ENCODE measurements around the gene STOML1.

Gene STOML1

DNA sequence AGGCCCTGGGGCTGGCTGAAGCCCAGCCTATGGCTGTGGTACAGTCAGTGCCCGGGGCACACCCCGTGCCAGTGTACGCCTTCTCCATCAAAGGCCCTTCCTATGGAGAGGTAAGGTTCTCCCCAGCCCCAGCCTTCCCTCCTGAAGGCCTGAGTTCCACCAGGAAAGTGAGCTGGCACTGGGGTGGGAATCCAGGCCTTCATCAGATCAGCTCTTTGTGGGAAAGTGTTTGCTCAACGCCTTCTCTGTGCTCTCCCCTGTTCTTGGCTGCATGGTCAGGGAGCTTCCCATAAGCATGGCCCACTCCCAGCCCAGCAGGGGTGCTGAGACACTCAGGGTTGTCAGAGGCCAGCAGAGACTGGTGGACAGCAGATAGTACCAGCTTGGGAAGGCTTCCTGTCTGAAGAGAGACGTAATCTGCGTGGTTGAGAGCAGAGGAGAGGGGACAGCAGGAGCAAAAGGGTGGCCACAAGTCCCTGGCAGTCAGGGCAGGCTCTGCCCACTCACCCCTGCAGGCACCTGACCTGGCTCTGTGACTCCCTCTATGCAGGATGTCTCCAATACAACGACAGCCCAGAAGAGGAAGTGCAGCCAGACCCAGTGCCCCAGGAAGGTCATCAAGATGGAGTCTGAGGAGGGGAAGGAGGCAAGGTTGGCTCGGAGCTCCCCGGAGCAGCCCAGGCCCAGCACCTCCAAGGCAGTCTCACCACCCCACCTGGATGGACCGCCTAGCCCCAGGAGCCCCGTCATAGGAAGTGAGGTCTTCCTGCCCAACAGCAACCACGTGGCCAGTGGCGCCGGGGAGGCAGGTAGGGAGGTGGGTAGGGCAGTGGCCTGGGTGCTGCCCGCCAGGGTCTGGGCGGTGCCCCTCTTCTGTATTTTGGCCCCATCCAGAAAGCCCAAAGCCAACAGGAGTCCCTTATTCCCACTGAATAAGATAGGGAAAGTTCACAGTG, 40.8 kb upstream of the STOML1 start:
- no peak for DNase-seq
- TF ChIP-seq, protein P1, sequence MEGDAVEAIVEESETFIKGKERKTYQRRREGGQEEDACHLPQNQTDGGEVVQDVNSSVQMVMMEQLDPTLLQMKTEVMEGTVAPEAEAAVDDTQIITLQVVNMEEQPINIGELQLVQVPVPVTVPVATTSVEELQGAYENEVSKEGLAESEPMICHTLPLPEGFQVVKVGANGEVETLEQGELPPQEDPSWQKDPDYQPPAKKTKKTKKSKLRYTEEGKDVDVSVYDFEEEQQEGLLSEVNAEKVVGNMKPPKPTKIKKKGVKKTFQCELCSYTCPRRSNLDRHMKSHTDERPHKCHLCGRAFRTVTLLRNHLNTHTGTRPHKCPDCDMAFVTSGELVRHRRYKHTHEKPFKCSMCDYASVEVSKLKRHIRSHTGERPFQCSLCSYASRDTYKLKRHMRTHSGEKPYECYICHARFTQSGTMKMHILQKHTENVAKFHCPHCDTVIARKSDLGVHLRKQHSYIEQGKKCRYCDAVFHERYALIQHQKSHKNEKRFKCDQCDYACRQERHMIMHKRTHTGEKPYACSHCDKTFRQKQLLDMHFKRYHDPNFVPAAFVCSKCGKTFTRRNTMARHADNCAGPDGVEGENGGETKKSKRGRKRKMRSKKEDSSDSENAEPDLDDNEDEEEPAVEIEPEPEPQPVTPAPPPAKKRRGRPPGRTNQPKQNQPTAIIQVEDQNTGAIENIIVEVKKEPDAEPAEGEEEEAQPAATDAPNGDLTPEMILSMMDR (IDR thresholded peaks at IDR 0.05; ENCODE audit: low read depth, low read length), result no peak
- Histone ChIP-seq H3K4me1 (no peaks in the 10 kb centered on the region; the same call in 1 of the 2 replicates), H3K36me3 (no peaks in the 10 kb centered on the region; the same call in 1 of the 2 replicates), H3K4me3 (ENCODE audit: low read depth, low read length) (no peak overlapping the region), H3K9me3 (no peaks in the 10 kb centered on the region), H3K27me3 (no peaks in the 10 kb centered on the region)

DNA sequence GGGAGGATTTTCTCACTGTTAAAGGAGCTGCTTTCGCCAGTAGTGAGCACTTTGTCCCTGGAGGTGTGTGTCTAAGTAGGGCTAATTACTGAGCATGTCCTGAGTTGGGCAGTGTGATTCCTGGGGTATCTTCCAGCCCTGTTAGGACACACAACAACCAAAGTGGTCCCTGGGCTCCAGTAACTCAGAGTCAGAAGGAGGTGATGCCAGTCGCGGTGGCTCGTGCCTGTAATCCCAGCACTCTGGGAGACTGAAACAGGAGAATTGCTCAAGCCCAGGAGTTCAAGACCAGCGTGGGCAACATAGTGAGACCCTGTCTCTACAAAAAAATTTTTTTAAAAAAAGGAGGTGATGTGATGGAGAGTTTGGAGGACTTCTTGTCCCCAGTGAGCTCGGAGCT, 40.0 kb upstream of the STOML1 start:
- Histone ChIP-seq H3K4me3 (ENCODE audit: low read depth, low read length) (no peak overlapping the region), H3K9me3 (no peaks in the 10 kb centered on the region), H3K36me3 (no peaks in the 10 kb centered on the region; the same call in 1 of the 2 replicates), H3K4me1 (no peaks in the 10 kb centered on the region; the same call in 1 of the 2 replicates), H3K27me3 (no peaks in the 10 kb centered on the region)
- DNase-seq, result no peak
- TF ChIP-seq, protein P1 (IDR thresholded peaks at IDR 0.05; ENCODE audit: low read depth, low read length), result no peak

DNA sequence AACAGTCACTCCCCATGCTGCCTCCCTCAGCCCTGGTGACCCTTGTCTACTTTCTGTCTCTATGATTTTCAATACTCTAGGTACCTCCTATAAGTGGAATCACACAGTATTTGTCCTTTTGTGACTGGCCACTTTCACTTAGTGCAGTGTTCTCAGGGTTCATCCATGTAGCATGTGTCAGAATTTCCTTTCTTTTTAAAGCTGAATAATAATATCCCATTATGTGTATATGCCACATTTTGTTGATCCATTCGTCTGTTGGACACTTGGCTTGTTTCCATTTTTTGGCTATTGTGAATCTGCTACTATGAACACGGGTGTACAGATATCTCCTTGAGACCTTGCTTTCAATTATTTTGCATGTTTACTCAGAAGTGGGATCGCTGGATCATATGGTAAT, 36.6 kb upstream of the STOML1 start:
- Histone ChIP-seq H3K27me3 (no peaks in the 10 kb centered on the region), H3K9me3 (no peaks in the 10 kb centered on the region), H3K4me3 (ENCODE audit: low read depth, low read length) (no peak overlapping the region), H3K36me3 (peaks cover 4% of the 10 kb centered on the region; the same call in 1 of the 2 replicates), H3K4me1 (no peaks in the 10 kb centered on the region)
- TF ChIP-seq, protein P1 (IDR thresholded peaks at IDR 0.05; ENCODE audit: low read depth, low read length), result no peak
- no peak for DNase-seq

DNA sequence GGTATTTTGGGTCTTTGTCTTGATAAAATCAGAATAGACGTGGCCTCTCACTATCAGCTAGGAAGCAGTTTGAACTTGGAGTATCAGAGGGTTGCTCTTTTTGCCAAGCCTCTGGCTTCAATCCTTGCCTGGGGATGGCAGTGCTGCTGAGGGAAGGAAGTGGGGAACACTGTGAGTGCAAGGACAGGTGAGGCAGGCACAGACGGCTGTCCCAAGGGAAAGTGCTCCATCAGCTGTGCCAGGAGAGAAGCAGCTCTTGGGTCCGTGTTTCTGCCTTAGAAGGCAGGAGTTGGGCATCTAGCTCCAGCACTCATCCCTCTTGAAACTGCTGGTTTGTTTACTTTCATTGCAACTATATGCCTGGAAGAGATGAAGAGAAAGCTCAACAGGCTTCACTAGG, 35.6 kb upstream of the STOML1 start:
- TF ChIP-seq, protein P1 (IDR thresholded peaks at IDR 0.05; ENCODE audit: low read depth, low read length), result no peak
- H3K4me1 ChIP-seq, result no peaks in the 10 kb centered on the region
- H3K36me3 ChIP-seq, result peaks cover 4% of the 10 kb centered on the region; the same call in 1 of the 2 replicates
- no peak overlapping the region for H3K4me3 ChIP-seq (ENCODE audit: low read depth, low read length)
- no peak for DNase-seq
- no peaks in the 10 kb centered on the region for H3K27me3 ChIP-seq
- no peaks in the 10 kb centered on the region for H3K9me3 ChIP-seq

DNA sequence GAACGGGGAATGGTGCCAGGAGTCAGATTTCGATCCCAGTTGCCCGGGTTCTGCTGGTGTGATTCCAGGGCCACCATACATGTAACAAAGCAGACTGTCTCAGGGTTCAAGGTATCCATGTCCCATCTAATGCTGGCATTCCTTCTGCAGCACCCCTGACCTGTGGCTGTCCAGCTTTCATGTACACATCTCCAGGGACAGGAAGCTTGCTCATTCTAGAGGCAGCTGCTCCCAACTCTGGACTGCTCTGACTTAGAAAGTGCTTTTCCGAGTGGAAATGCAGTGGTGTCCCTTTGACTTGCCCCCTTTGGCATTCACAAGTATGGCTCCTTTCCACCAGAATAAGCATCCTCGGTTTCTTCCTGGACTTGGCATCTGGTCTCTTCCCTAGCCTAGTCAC, 33.3 kb upstream of the STOML1 start:
- H3K36me3 ChIP-seq, result peaks cover 4% of the 10 kb centered on the region; the same call in 1 of the 2 replicates
- TF ChIP-seq, protein P1 (IDR thresholded peaks at IDR 0.05; ENCODE audit: low read depth, low read length), result no peak
- H3K4me1 ChIP-seq, result no peaks in the 10 kb centered on the region
- no peak for DNase-seq
- H3K27me3 ChIP-seq, result no peaks in the 10 kb centered on the region
- H3K4me3 ChIP-seq (ENCODE audit: low read depth, low read length), result no peak overlapping the region
- no peaks in the 10 kb centered on the region for H3K9me3 ChIP-seq

DNA sequence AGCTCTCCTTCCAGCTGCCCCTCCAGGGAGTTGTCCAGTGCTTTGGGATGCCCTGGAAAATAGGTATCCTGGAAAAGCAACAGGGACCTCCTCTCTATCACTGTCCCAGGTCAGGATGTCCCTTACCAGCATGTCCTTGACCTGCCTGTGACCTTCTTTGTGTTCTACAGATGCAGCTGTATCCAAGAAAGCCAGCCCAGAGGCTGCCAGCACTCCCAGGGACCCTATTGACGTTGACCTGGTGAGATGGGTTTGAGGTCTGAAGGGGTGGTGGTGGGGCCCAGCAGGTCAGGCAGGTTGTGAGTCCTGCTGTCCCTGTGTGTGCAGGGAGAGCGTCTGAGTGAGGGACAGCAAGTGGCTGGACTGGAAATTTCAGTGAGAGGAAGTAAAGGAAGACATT, 32.6 kb upstream of the STOML1 start:
- Histone ChIP-seq H3K9me3 (no peaks in the 10 kb centered on the region), H3K36me3 (peaks cover 4% of the 10 kb centered on the region; the same call in 1 of the 2 replicates), H3K4me3 (ENCODE audit: low read depth, low read length) (no peak overlapping the region), H3K4me1 (no peaks in the 10 kb centered on the region), H3K27me3 (no peaks in the 10 kb centered on the region)
- DNase-seq, result no peak
- TF ChIP-seq, protein P1 (IDR thresholded peaks at IDR 0.05; ENCODE audit: low read depth, low read length), result no peak

Data from BE2C (cell line).